A172 (cell line): ENCODE data around the gene HERC5. TPM values are rescaled to one million over a fixed set of nuclear protein-coding genes. Genes with fewer than 3 reads are reported as not detected.

Experiments used
- DNase-seq: peaks from one replicate; pipeline ENCODE4 v3.0.0-alpha.2; 2015; ENCODE audit warnings: low spot score
- total RNA-seq: library from RNA; depleted of rRNA; stranded (reverse); fragments of >200 nt; shearing (Covaris generic); gene quantifications from 2 replicates; pipeline ENCODE4 v1.2.3, GENCODE V29; 2014; rRNA removed

Gene HERC5
- total RNA-seq, 1 experiment from 2014 or later: 14.5 TPM

DNA sequence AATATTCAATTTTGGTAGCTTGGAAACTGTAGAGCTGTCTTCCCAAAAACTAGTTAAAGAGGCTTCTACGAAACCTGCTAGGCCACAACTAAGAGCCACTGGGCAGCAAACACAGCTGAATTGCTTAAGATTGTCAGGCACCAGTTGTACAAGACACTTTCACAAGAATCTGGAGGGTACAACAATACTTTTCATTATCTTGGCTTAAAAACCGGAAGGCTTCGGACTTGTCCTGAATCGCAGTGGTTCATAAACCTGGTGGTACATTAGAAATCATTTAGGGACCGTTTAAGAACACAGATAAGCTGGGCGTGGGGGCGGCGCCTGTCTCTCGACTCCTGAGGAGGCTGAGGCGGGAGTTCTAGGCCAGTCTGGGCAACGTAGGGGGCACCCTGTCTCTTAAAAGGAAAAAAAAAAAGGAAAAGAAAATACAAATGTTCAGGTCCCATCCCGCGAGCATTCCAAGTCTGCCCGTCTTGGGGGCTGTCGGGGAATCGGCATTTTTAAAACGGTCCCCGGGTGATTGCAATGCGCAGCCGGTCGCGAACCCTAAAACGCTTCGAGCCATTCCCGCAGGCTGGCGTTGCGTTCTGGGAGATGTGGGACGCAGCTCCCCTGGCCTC lies 65.9 kb downstream of the HERC5 start:
- DNase-seq: peak; percentile 38

GRCh38 chr4:88523325-88524129 lies 66.6 kb downstream of the HERC5 start, which contains the start of gene PYURF:
Gene PYURF, minus strand, starts transcription at chr4:88523776. Its CDS starts 76 bp downstream, at chr4:88523700.
- DNase-seq: peak; percentile 90

DNA sequence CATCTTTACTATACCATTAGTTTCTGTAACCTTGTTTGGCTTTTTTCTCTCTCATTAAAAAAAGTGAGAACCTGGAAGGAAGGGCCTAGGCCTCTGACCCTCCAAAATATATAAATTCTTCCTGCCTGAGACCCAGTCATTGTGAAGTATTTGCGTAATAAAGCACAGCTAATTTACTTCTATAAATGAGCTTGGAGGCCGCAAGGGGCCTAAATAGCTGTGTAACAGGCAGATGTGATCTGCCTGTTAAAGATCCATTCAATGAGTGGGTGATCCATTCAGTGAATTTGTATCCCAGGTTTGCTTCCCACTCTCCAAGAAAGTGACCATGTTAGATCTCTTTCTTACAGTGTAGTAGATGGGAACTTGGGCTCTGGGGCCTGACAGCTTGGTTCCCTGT lies 67.3 kb downstream of the HERC5 start:
- DNase-seq: no peak

- DNase-seq: no peak
Measured at GRCh38 chr4:88526221-88526815, 69.4 kb downstream of the HERC5 start.

DNA sequence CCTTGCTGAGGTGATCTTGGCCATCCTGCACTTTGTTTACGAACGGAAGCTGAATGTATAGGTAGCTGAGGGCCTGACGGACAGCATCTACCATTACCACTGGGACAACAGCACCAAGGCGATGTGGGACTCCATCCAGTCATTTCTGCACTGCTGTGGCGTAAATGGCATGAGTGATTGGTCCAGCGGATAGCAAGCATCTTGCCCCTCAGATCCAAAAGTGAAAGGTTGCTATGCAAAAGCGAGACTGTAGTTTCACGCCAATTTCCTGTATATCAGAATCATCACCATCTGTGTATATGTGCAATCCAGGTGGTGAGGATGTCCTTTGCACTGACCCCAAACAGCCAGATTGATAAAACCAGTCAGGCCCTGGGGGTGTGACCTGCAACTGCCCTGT lies 70.9 kb downstream of the HERC5 start:
- no peak for DNase-seq

- DNase-seq: no peak
Measured at GRCh38 chr4:88528861-88529260, 71.9 kb downstream of the HERC5 start.

DNA sequence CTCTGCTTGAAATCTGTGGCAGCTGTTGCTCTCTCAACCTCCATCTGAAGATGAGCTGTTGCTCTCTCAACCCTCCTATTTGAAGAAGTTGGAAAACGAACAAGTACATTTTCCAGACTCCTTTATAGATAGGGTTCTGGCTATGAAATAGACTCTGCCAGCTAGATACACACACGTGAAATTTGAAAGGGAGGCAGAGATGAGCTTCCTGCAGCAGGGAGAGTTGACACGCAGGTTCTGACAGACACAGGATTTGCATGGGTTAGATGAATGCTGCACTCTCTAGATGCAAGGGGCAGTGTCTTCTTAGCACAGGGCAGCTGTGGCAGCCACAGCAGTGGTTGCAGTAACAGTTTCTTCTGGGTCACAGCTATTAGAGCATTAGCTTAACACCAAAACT lies 74.6 kb downstream of the HERC5 start:
- no peak for DNase-seq

GRCh38 chr4:88533088-88533790 lies 76.3 kb downstream of the HERC5 start:
- peak; percentile 17 for DNase-seq

DNA sequence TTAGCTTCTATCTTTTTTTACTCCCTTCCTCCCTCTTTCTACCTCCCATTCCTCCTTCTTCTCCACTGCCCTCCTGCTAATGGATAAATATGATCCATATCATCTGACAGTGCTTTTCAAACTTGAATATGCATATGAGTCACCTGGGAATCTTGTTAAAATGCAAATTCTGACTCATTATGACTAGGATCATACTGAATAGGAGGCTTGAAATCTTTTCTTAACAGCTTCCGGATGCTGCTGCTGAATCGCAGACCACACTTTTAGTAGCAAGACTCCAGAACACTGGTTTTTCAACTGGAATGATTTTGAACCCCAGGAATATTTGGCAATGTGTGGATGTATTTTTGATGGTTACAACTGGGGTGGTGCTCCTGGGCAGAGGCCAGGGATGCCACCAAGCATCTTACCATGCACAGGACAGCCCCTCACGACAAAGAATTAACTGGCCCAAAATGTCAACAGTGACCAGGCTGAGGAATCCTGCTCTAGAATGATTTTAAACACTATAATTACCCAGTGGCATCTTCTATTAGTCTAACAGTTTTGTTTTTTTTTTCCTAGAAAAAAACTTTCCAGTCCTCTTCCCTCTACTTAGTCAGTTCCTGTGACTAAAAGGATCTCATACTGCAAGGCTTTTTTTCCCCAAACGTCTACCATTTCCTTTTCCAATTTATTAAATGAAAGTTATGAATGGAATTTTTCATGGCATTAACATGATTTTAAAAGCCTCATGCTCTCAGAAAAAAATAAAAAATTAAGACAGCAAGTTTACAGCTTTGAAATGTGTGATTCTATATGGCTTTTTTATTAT lies 77.2 kb downstream of the HERC5 start:
- peak; percentile 77 for DNase-seq

- DNase-seq: no peak
Measured at GRCh38 chr4:88535090-88535755, 78.3 kb downstream of the HERC5 start.

DNA sequence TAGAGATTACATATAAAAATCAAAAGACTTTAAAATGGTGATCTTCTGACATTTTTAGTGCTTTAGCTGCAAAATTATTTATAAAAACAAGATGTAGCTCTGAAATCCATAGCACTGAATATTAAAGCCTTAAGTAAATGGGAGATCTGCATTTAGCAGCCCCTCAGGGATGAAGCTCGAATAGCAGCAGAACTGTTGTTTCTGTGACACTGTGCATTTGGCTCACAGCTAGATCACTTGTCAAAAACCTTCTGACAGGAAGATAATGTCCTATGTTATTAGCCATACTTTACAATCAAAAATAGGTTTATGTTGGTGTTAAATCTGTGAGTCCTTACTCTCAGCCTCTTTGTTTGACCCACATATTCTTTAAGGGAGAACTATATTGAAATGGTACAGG lies 80.8 kb downstream of the HERC5 start:
- no peak for DNase-seq

GRCh38 chr4:88539322-88540068 lies 82.6 kb downstream of the HERC5 start:
- peak; percentile 33 for DNase-seq

DNA sequence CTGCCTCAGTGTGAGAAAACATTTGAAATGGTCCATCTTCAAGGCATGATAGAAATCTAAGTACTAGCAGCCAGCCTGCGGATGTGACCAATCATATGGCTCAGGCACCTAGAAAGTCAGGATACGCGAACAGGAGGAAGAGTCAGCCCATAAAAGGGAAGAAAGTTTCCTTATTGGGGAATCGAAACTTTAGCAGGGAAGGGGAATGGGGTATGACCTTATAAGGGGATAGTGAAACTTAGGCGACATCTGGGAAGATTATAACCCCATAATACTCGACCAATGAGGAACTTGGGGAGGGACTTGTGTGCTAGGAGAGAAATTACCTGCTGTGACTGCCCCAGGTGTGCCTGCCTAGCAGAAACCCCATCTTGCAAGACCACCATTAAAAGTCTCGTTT lies 92.9 kb downstream of the HERC5 start:
- no peak for DNase-seq

Other genes with a start within 250 kb of the HERC5 start
- gene PPM1K, start 172.6 kb upstream of the HERC5 start, total RNA-seq: 7.9 and 9.5 TPM in 2 replicates
- gene HERC6, start 78.3 kb upstream of the HERC5 start, total RNA-seq: 5.0 and 6.2 TPM in 2 replicates
- gene PYURF, start 66.7 kb downstream of the HERC5 start, total RNA-seq: 177 and 233 TPM in 2 replicates
- gene HERC3, start 135.4 kb downstream of the HERC5 start, total RNA-seq: 2.8 and 3.7 TPM in 2 replicates
- 5.4 and 6.2 TPM in 2 replicates for gene NAP1L5, start 240.7 kb downstream of the HERC5 start, total RNA-seq